GM18909 (cell line): ENCODE results near the gene ADCY1.

Experiments
- ATAC-seq: cut with Tn5 transposase; IDR thresholded peaks from one replicate; pipeline ENCODE4 v1.9.1; 2021; ENCODE audit warnings: mild to moderate bottlenecking; ENCODE audit not compliant: unreplicated experiment, poor library complexity

ADCY1 gene

GRCh38 chr7:45576249-45576929 lies 2.2 kb downstream of the ADCY1 start:
- no peak for ATAC-seq

- ATAC-seq = no peak
Observed at GRCh38 chr7:45578022-45578421, 3.9 kb downstream of the ADCY1 start.

- no peak for ATAC-seq
Observed at GRCh38 chr7:45578467-45578866, 4.3 kb downstream of the ADCY1 start.

- no peak for ATAC-seq
Observed at GRCh38 chr7:45579391-45579801, 5.2 kb downstream of the ADCY1 start.

GRCh38 chr7:45580053-45580872 lies 6.1 kb downstream of the ADCY1 start:
- no peak for ATAC-seq

GRCh38 chr7:45581271-45581780 lies 7.2 kb downstream of the ADCY1 start:
- ATAC-seq = no peak

GRCh38 chr7:45582136-45582749 lies 8.1 kb downstream of the ADCY1 start:
- ATAC-seq = no peak

- no peak for ATAC-seq
Observed at GRCh38 chr7:45582868-45583277, 8.7 kb downstream of the ADCY1 start.

- no peak for ATAC-seq
Observed at GRCh38 chr7:45583296-45583695, 9.1 kb downstream of the ADCY1 start.

GRCh38 chr7:45584261-45585210 lies 10.4 kb downstream of the ADCY1 start:
- ATAC-seq = no peak

- no peak for ATAC-seq
Observed at GRCh38 chr7:45585628-45586027, 11.5 kb downstream of the ADCY1 start.

GRCh38 chr7:45586542-45587520 lies 12.7 kb downstream of the ADCY1 start:
- ATAC-seq = no peak

GRCh38 chr7:45588466-45588865 lies 14.3 kb downstream of the ADCY1 start:
- no peak for ATAC-seq

GRCh38 chr7:45589061-45589460 lies 14.9 kb downstream of the ADCY1 start:
- no peak for ATAC-seq

GRCh38 chr7:45589915-45590678 lies 15.9 kb downstream of the ADCY1 start:
- no peak for ATAC-seq

- ATAC-seq = no peak
Observed at GRCh38 chr7:45590679-45591057, 16.5 kb downstream of the ADCY1 start.

GRCh38 chr7:45591101-45591906 lies 17.1 kb downstream of the ADCY1 start:
- ATAC-seq = no peak
